K562 (cell line): Measurements from ENCODE around the gene RNU2-1. TPM values are rescaled to one million over a fixed set of nuclear protein-coding genes. Genes with fewer than 3 reads are reported as not detected.
A peak's percentile ranks its signal among the peaks of the same experiment; 100 is the strongest.

ENCODE experiments used
- ATAC-seq: fragments of 200-7000 bp; cut with Tn5 transposase; 3 replicates; pipeline ENCODE4 v1.9.1; 2020; ENCODE audit warnings: moderate library complexity
- BruUV-seq: library from RNA; stranded (reverse); fragments of 400-500 nt; replicated peaks from 2 replicates; lab custom pipeline; 2021; lab: Mats Ljungman, UMichigan
- CTCF ChIA-PET: fragments of 300-600 bp; formaldehyde crosslinking; extraction: SDS; loops from one replicate; lab custom pipeline; 2021; ENCODE audit warnings: low intra/inter-chr PET ratio; lab: Yijun Ruan, JAX
- POLR2A ChIA-PET: fragments of 300-600, 350-650 bp; sonication (Branson Sonifier 250); formaldehyde crosslinking; extraction: SDS; loops from one replicate; lab custom pipeline; 2021; ENCODE audit warnings: antibody characterized with exemption, inconsistent platforms; lab: Yijun Ruan, JAX
- DNase-seq, 4 experiments: peaks; one replicate each; pipeline versions ENCODE4 v3.0.0 to v3.0.0-alpha.2; 2011 to 2018; ENCODE audit warnings: low spot score in 3 of 4, mixed read lengths in 3 of 4; ENCODE audit errors: extremely low read depth in 1 of 4
- FAIRE-seq: peaks from 2 replicates; lab custom pipeline; 2011; peaks lifted over from hg19 to GRCh38; lab: Jason Lieb, UNC
- H2AFZ ChIP-seq: 2 replicates; pipeline ENCODE4 v1.6.0; 2011; ENCODE audit warnings: low read depth, low read length, control low read depth, inconsistent platforms
- H3K27ac ChIP-seq: fragments of 200-600 bp; 3 replicates; pipeline ENCODE4 v1.8.0; 2011; ENCODE audit warnings: low read depth, mild to moderate bottlenecking, control low read depth, inconsistent platforms, low read length, moderate library complexity, mixed read lengths; ENCODE audit errors: extremely low read depth
- H3K27me3 ChIP-seq, 2 experiments: fragments of 300-600 bp in 1 of 2; 2 replicates in 1 of 2; 3 replicates in 1 of 2; pipeline versions ENCODE4 v1.6.0 to v1.8.0; 2011; ENCODE audit warnings: inconsistent platforms in 2 of 2, low read length in 2 of 2, mild to moderate bottlenecking in 1 of 2, mixed read lengths in 1 of 2, moderate library complexity in 1 of 2; ENCODE audit not compliant: control insufficient read depth in 2 of 2, insufficient read depth in 2 of 2
- H3K36me3 ChIP-seq: fragments of 300-600 bp; 3 replicates; pipeline ENCODE4 v1.8.0; 2011; ENCODE audit warnings: mild to moderate bottlenecking, low read length, inconsistent platforms; ENCODE audit not compliant: control insufficient read depth, insufficient read depth
- H3K4me1 ChIP-seq, 2 experiments: fragments of 200-600 bp in 1 of 2; replicated peaks in 1 of 2; 2 replicates in 1 of 2; 3 replicates in 1 of 2; pipeline versions ENCODE4 v1.5.1 to v1.8.0; 2011; ENCODE audit warnings: inconsistent platforms in 2 of 2, low read length in 2 of 2, mild to moderate bottlenecking in 1 of 2, mixed read lengths in 1 of 2, moderate library complexity in 1 of 2; ENCODE audit not compliant: control insufficient read depth in 2 of 2, insufficient read depth in 2 of 2
- H3K4me2 ChIP-seq: 2 replicates; pipeline ENCODE4 v1.6.1; 2011; ENCODE audit warnings: low read length, control low read depth, inconsistent platforms, mixed read lengths; ENCODE audit not compliant: insufficient read depth
- H3K4me3 ChIP-seq: fragments of 200-600 bp; sonication (generic), shearing (Covaris generic); 2 replicates; pipeline ENCODE4 v1.5.1; 2016; ENCODE audit warnings: control low read depth, inconsistent platforms
- H3K79me2 ChIP-seq: fragments of 200-600 bp; 3 replicates; pipeline ENCODE4 v1.8.0; 2011; ENCODE audit warnings: low read length, inconsistent platforms; ENCODE audit not compliant: control insufficient read depth, insufficient read depth
- H3K9ac ChIP-seq, 2 experiments: 2 replicates each; pipeline versions ENCODE4 v1.6.0 to v1.6.1; 2011; ENCODE audit warnings: low read depth in 2 of 2, low read length in 2 of 2, control low read depth in 1 of 2, inconsistent platforms in 1 of 2, mild to moderate bottlenecking in 1 of 2, mixed read lengths in 1 of 2; ENCODE audit not compliant: insufficient read depth in 1 of 2
- H3K9me1 ChIP-seq: one replicate; pipeline ENCODE4 v1.6.0; 2011; ENCODE audit warnings: inconsistent platforms, mild to moderate bottlenecking, low read length, moderate library complexity; ENCODE audit not compliant: control insufficient read depth, insufficient read depth
- H3K9me3 ChIP-seq: replicated peaks from 2 replicates; pipeline ENCODE4 v1.5.1; 2011; ENCODE audit warnings: low read depth, low read length, inconsistent platforms; ENCODE audit not compliant: control insufficient read depth, insufficient read depth
- H4K20me1 ChIP-seq: replicated peaks from 2 replicates; pipeline ENCODE4 v1.6.1; 2011; ENCODE audit warnings: low read length, inconsistent platforms, mixed read lengths; ENCODE audit not compliant: control insufficient read depth, insufficient read depth
- HLTF ChIP-seq: fragments of 450-650 bp; IDR thresholded peaks from 2 replicates; pipeline ENCODE4 v1.6.1; 2016
- POLR2G ChIP-seq: fragments of 200-400 bp; formaldehyde crosslinking; IDR thresholded peaks from 2 replicates; pipeline ENCODE4 v1.6.1; 2017; ENCODE audit warnings: low read depth, mild to moderate bottlenecking, antibody characterized with exemption, low read length, moderate library complexity
- TCF3 ChIP-seq: sonication (generic); formaldehyde crosslinking; IDR thresholded peaks from 2 replicates; pipeline ENCODE4 v1.4.0; 2020; ENCODE audit warnings: mild to moderate bottlenecking, missing genetic modification reagents
- TGIF2 ChIP-seq: sonication (generic); formaldehyde crosslinking; IDR thresholded peaks from 2 replicates; pipeline ENCODE4 v1.8.1; 2022; ENCODE audit warnings: mild to moderate bottlenecking, missing genetic modification reagents, moderate library complexity
- WGBS: fragments of 100-300 bp; shearing (Covaris generic); methylation state at CpG from one replicate; pipeline ENCODE4 v1.1.6; 2016; ENCODE audit warnings: low coverage, mixed read lengths; ENCODE audit not compliant: insufficient coverage; ENCODE audit errors: missing lambda C conversion rate; 5-methylcytosine and 5-hydroxymethylcytosine counted together
- in situ Hi-C: fragments of 300-500 bp; cut with MboI; formaldehyde crosslinking; loops from 4 replicates; pipeline ENCODE4 v1.15.0; 2018; ENCODE audit warnings: inconsistent platforms, mixed read lengths
- intact Hi-C: fragments of 100-400 bp; cut with micrococcal nuclease; formaldehyde crosslinking; loops from 2 replicates; pipeline ENCODE4 v1.14.2; 2022
- polyA plus RNA-seq, 8 experiments: library from polyadenylated mRNA; depleted of rRNA in 4 of 8; stranded (reverse) in 5 of 8; unstranded in 3 of 8; fragments of >200 nt; fragmentation: Nextera tagmentation in 2 of 8; fragmentation: Illumina TruSeq in 1 of 8; extraction: Ambion mirVana in 2 of 8; extraction: Trizol in 1 of 8; gene quantifications; 2 replicates each; pipeline versions ENCODE4 v1.2.1 to v1.2.3, GENCODE V29; 2011 to 2014; ENCODE audit warnings: inconsistent platforms in 1 of 8, missing spikeins in 1 of 8
- total RNA-seq, 7 experiments: library from RNA; depleted of rRNA in 6 of 7; stranded (reverse); fragments of >200 nt in 6 of 7; fragmentation: Illumina TruSeq in 2 of 7; extraction: Trizol in 2 of 7; gene quantifications; 2 replicates each; pipeline versions ENCODE4 v1.2.1 to v1.2.3, GENCODE V29; 2011 to 2021; ENCODE audit warnings: low replicate concordance in 1 of 7

The RNU2-1 gene
- total and polyA plus RNA-seq, 9 of the 15 experiments (the other 6 are each of a cell fraction or from before 2014, with no cell fraction given): 9,527 TPM; not detected in 8

- ChIA-PET POLR2A (interaction anchor here (0.5 to 4.3 kb wide), 6 partner anchors 13 to 543 kb away, joined by 3 to 23 read pairs (median 3); partner anchors contain the start of gene BECN1), CTCF (no interaction called here)
- Histone ChIP-seq H2AFZ (no peak within 1 kb of the TSS), H3K9me1 (no peaks in the 10 kb centered on the region), H3K9ac (peak within 1 kb of the TSS in 1 of 2 experiments; percentile 28; a peak in 1 of 4 replicates), H3K9me3 (no peaks in the 10 kb centered on the region), H3K27ac (no peak within 1 kb of the TSS), H3K79me2 (no peaks in the 10 kb centered on the region), H3K36me3 (peaks cover 16% of the 10 kb centered on the region; the same call in 2 of the 3 replicates), H3K4me1 (peaks cover 3 to 9% of the 10 kb centered on the region in 2 experiments; a peak in 2 of 5 replicates), H3K4me2 (no peak within 1 kb of the TSS), H4K20me1 (no peaks in the 10 kb centered on the region), H3K4me3 (no peak within 1 kb of the TSS), H3K27me3 (no peaks in the 10 kb centered on the region)
- FAIRE-seq: no peak
- ATAC-seq: no peak; the same call in 1 of the 3 replicates
- TF ChIP-seq TCF3 (no peak), HLTF (no peak), POLR2G (peak; percentile 49; the same call in 1 of the 2 replicates), TGIF2 (no peak)
- BruUV-seq: no TSS peak
- 87% methylated on average over 46 of the region's 54 CpGs for WGBS
- in situ Hi-C loops (no loop called here), intact Hi-C loops (no loop called here)
- no peak for DNase-seq
Measured at GRCh38 chr17:43211480-43212402, 22.0 kb downstream of the RNU2-1 start, which contains the start of gene TMEM106A. TSS of gene TMEM106A (plus strand) at chr17:43211875. CDS start at chr17:43213042, 1,167 bp downstream.
